ENCODE data around the gene CTNNA3.

DNA sequence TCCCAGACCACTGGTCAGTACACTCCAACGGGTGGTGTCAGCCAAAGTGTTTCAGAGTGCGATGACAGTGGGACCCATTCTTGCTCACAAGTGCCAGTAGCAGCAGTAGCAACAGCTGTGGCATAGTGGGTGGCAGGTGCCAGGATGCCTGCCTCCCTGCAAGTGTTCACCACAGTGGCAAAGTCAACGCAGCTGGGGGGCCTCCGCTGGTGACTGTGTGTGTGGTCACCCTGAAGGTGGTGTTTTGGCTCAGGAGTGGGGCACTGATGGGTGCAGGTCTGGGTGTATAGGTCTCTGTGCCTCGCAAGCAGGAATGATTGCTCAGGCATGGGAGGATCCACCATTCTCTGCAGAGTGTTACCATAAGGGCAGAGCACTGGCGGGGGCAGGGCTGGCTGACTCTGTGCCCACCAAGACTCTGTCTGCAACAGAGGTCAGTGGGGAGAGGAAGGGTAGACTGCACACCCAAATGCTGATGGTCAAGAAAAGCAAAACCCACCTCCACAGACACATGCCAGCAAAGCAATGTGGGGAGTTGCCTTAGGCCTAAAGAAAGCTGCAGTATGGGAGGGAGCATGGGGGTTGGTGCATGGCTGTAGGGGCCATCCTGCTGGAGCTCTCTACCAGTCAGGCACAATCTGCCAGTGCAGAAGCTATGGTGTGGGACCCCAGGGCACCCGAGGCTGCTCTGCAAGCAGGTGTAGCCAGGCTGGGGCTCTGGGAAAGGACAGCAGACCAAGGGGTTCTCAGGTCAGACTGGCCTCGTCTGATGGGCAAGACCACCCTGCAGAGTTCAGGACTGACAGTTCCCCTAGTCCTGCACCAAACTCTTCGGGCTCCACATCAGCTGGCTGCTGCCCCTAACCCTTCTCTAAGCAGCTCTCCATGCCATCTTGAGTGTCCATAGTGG lies 368.1 kb downstream of the CTNNA3 start:
- TF ChIP-seq POLR2A (IDR thresholded peaks at IDR 0.05) = no peak
- TF ChIP-seq, protein P1, sequence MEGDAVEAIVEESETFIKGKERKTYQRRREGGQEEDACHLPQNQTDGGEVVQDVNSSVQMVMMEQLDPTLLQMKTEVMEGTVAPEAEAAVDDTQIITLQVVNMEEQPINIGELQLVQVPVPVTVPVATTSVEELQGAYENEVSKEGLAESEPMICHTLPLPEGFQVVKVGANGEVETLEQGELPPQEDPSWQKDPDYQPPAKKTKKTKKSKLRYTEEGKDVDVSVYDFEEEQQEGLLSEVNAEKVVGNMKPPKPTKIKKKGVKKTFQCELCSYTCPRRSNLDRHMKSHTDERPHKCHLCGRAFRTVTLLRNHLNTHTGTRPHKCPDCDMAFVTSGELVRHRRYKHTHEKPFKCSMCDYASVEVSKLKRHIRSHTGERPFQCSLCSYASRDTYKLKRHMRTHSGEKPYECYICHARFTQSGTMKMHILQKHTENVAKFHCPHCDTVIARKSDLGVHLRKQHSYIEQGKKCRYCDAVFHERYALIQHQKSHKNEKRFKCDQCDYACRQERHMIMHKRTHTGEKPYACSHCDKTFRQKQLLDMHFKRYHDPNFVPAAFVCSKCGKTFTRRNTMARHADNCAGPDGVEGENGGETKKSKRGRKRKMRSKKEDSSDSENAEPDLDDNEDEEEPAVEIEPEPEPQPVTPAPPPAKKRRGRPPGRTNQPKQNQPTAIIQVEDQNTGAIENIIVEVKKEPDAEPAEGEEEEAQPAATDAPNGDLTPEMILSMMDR (IDR thresholded peaks at IDR 0.05) = no peak

All from right lobe of liver (tissue), 4 donors.